Vagina (tissue), 2 donors: ENCODE measurements around the gene TMEM178B.

Experiments
- CTCF ChIP-seq, 3 experiments: fragments of 450-650 bp in 2 of 3; fragments of 200-600 bp in 1 of 3; sonication (generic) in 1 of 3; IDR thresholded peaks; one replicate each; pipeline ENCODE4 v1.5.1; 2017 to 2019; ENCODE audit warnings: antibody characterized with exemption in 3 of 3, mild to moderate bottlenecking in 2 of 3, moderate library complexity in 2 of 3
- POLR2A ChIP-seq, 2 donors: fragments of 450-650 bp; IDR thresholded peaks; one replicate each; pipeline ENCODE4 v1.6.1; 2017; ENCODE audit warnings: antibody characterized with exemption in 2 of 2, mild to moderate bottlenecking in 2 of 2, moderate library complexity in 2 of 2
- POLR2AphosphoS5 ChIP-seq, 2 donors: sonication (generic); formaldehyde crosslinking; IDR thresholded peaks; one replicate each; pipeline ENCODE4 v1.9.0; 2017; ENCODE audit warnings: antibody characterized with exemption in 2 of 2, mild to moderate bottlenecking in 2 of 2, low read depth in 1 of 2; ENCODE audit not compliant: insufficient read depth in 1 of 2

DNA sequence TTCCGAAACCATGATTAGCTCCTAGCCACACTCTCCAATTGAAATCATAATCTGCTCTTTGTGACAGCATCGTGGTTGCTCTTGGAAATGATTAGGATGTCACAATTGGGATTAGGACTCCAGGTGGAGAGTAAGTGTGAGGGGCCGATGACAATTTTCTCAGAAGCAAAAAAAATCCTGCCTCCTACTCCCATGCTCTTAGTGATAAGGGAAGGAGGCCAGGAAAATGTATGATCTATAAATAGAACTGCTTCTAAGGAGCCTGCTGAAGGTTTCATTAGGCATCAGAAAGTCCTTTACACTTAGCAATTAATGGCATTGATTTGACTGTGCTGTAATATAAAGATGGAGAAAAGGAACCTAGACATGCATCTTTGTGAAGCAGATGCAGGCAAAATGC is 251.0 kb downstream of the TMEM178B start:
- no peak for TF ChIP-seq POLR2A (IDR thresholded peaks at IDR 0.05)
- TF ChIP-seq CTCF (IDR thresholded peaks at IDR 0.05), result no peak
- TF ChIP-seq POLR2AphosphoS5 (IDR thresholded peaks at IDR 0.05; ENCODE audit: insufficient read depth in 1 of 2, low read depth in 1 of 2), result no peak
